Mucosa of rectum (tissue), 2 donors: ENCODE results near the gene CEP63.
"Not testable (repeated sequence)": the region's sequence is repeated elsewhere in the genome, so short reads cannot be mapped to it uniquely, and the experiment has no call there.

Experiments
- H3K27ac ChIP-seq, 2 donors: one replicate each; pipeline ENCODE4 v1.7.0; 2013; ENCODE audit warnings: inconsistent platforms in 2 of 2, low read depth in 2 of 2, low read length in 2 of 2
- H3K27me3 ChIP-seq, 2 donors: one replicate each; pipeline ENCODE4 v1.7.0; 2013; ENCODE audit warnings: low read length in 2 of 2; ENCODE audit not compliant: control insufficient read depth in 2 of 2, insufficient read depth in 2 of 2
- H3K36me3 ChIP-seq, 2 donors: one replicate each; pipeline ENCODE4 v1.7.0; 2013; ENCODE audit warnings: low read length in 2 of 2; ENCODE audit not compliant: control insufficient read depth in 2 of 2, insufficient read depth in 2 of 2
- H3K4me1 ChIP-seq, 2 donors: one replicate each; pipeline ENCODE4 v1.7.0; 2013; ENCODE audit warnings: low read length in 2 of 2, mild to moderate bottlenecking in 1 of 2; ENCODE audit not compliant: control insufficient read depth in 2 of 2, insufficient read depth in 2 of 2
- H3K4me3 ChIP-seq, 2 donors: one replicate each; pipeline ENCODE4 v1.7.0; 2013; ENCODE audit warnings: low read length in 2 of 2
- H3K9ac ChIP-seq, 2 donors: one replicate each; pipeline ENCODE4 v1.7.0; 2013; ENCODE audit warnings: low read length in 2 of 2, low read depth in 1 of 2, mild to moderate bottlenecking in 1 of 2
- H3K9me3 ChIP-seq, 2 donors: one replicate each; pipeline ENCODE4 v1.7.0; 2013; ENCODE audit warnings: low read length in 2 of 2; ENCODE audit not compliant: control insufficient read depth in 2 of 2
- donor health status: healthy.
- donor health status: Normal muscosa, but diverticular disease.

Gene CEP63

DNA sequence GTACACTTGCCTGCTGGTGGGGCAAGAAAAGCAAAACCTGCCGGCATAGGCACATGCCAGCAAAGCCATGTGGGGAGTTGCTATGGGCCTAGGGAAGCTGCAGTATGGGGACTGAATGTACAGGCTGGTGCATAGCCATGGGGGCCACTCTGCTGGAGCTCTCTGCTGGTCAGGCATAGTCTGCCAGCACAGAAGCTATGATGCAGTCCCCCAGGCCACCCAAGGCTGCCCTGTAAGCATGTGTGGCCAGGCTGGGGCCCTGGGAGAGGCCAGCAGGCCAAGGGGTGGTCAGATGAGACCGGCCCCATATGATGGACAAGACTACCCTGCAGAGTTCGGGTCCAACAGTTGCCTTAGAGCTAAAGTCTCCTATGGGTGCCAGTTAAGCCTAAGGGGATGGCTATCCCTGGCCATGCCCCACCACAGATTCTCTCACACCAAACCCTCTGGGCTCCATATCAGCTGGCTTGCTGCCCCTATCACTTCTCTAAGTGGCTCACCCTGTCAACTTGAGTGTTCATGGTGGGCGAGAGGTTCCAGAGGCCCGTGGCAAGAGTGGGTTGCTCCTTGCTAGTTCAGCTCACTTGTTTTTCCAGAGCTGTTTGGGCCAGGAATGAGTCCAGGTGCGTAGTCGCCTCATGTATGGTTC lies 41.8 kb downstream of the CEP63 start:
- no peak overlapping the region for H3K4me3 ChIP-seq
- H3K27ac ChIP-seq, result no peak overlapping the region
- no peaks in the 10 kb centered on the region for H3K4me1 ChIP-seq
- no peak overlapping the region for H3K9ac ChIP-seq
- no peaks in the 10 kb centered on the region for H3K36me3 ChIP-seq
- H3K9me3 ChIP-seq, result peaks cover 12 to 14% of the 10 kb centered on the region in 2 donors
- H3K27me3 ChIP-seq, result no peaks in the 10 kb centered on the region

DNA sequence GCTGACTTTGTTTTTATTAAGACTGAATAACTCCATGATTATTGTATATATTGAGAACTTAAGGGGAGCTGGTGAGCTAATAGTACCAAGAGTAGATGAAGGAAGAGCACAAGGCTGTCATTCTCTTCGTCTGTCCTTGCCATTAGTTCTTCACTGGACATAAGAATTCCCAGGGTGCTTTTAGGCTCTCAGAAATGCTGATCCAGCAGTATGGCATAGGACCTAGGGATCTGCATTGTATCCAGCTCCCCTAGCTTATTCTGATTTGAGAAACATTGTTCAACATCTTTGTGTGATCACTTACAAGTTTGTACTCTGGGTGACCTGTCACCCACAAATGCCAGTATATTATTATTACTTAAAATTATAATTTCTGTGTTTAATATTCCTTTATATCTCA lies 47.6 kb downstream of the CEP63 start:
- Histone ChIP-seq H3K9me3 (no peaks in the 10 kb centered on the region), H3K4me3 (no peak overlapping the region), H3K27me3 (no peaks in the 10 kb centered on the region), H3K27ac (no peak overlapping the region), H3K36me3 (peaks cover 17 to 27% of the 10 kb centered on the region in 2 donors), H3K4me1 (no peaks in the 10 kb centered on the region), H3K9ac (no peak overlapping the region)

DNA sequence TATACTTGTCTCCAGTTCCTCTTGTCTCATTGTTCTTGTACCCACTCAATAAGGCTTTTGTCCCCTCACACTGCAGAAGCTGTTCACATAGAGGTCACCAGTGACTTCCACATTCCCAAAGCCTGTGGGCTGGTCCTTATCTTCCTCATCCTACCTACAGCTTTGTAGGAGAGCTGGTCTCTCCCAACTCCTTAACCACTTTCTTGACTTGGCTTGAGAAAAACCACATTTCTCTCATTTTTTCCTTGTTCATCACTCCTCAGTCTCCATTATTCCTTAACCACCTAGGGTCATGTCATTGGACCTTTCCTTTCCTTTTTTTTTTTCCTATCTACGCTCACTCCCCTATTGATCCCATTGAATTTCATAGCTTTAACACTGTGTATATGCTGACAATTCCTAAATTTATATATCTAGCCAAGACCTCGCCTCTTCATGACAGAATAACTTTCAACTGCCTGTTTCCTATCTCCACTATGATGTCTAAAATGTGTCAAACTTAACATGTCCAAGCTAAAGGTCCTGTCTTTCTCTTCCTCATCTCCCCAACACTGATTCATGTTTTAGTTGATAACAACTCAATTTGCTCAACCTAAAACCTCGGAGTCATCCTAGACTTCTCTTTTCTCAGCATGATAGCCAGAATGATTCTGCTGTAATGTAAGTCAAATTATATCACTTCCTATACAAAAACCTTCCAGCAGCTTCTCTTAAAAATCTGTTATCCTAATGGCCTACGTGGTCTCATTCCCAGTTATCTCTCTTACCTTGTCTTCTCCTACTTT lies 49.5 kb downstream of the CEP63 start:
- Histone ChIP-seq H3K4me1 (no peaks in the 10 kb centered on the region), H3K4me3 (no peak overlapping the region), H3K27ac (no peak overlapping the region), H3K9me3 (no peaks in the 10 kb centered on the region), H3K36me3 (peaks cover 17 to 27% of the 10 kb centered on the region in 2 donors), H3K9ac (no peak overlapping the region), H3K27me3 (no peaks in the 10 kb centered on the region)

DNA sequence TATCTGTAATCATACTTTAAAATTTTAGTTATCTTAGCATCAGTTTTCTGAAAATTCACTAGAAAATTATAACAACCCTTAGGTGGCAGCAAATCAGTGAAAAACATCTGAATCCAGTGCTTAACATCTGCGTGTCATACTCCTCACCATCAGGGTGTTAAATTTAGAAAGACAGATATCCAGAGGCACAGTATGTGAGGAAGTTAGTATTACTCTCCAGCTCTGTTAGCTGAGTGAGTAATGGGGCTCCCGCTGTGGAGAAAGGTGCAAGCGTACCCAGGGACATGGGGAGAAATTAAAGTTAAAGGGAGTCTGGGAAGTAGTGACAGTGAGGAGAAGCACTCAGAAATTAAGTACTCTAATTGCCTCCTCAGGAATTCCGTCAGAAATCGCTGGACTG lies 50.9 kb downstream of the CEP63 start:
- H3K36me3 ChIP-seq, result peaks cover 17 to 27% of the 10 kb centered on the region in 2 donors
- no peaks in the 10 kb centered on the region for H3K27me3 ChIP-seq
- H3K4me3 ChIP-seq, result no peak overlapping the region
- H3K4me1 ChIP-seq, result no peaks in the 10 kb centered on the region
- H3K9ac ChIP-seq, result no peak overlapping the region
- no peak overlapping the region for H3K27ac ChIP-seq
- no peaks in the 10 kb centered on the region for H3K9me3 ChIP-seq

GRCh38 chr3:134542287-134542958 lies 56.6 kb downstream of the CEP63 start:
- H3K4me1 ChIP-seq, result no peaks in the 10 kb centered on the region
- H3K27ac ChIP-seq, result no peak overlapping the region
- no peak overlapping the region for H3K4me3 ChIP-seq
- H3K9me3 ChIP-seq, result no peaks in the 10 kb centered on the region
- peaks cover 15 to 22% of the 10 kb centered on the region in 2 donors for H3K36me3 ChIP-seq
- H3K9ac ChIP-seq, result no peak overlapping the region
- no peaks in the 10 kb centered on the region for H3K27me3 ChIP-seq

DNA sequence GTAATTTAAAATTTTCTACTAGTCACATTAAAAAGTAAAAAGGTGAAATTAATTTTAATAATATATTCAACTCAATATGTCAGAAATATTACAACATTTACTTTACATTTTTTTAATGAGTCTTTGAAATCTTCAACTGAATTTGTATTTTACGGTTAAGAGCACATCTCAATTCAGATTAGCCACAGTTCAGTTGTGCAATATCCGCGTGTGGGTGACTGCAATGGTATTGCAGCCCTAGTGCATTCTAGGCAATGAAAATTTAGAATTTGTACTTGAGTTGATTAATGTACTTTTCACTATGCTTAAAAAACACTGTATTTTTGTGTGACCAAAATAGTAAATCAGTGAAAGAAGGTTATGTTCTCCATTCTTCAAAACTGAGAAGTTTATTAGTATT lies 57.3 kb downstream of the CEP63 start:
- peaks cover 15 to 23% of the 10 kb centered on the region in 2 donors for H3K36me3 ChIP-seq
- H3K9ac ChIP-seq, result no peak overlapping the region
- no peaks in the 10 kb centered on the region for H3K27me3 ChIP-seq
- H3K9me3 ChIP-seq, result no peaks in the 10 kb centered on the region
- no peaks in the 10 kb centered on the region for H3K4me1 ChIP-seq
- H3K4me3 ChIP-seq, result no peak overlapping the region
- no peak overlapping the region for H3K27ac ChIP-seq

- no peak overlapping the region for H3K9ac ChIP-seq
- peaks cover 26% of the 10 kb centered on the region in 2 donors for H3K36me3 ChIP-seq
- H3K27ac ChIP-seq, result no peak overlapping the region
- H3K27me3 ChIP-seq, result no peaks in the 10 kb centered on the region
- no peaks in the 10 kb centered on the region for H3K9me3 ChIP-seq
- H3K4me3 ChIP-seq, result no peak overlapping the region
- no peaks in the 10 kb centered on the region for H3K4me1 ChIP-seq
Measured at GRCh38 chr3:134544316-134544715, 58.5 kb downstream of the CEP63 start.

DNA sequence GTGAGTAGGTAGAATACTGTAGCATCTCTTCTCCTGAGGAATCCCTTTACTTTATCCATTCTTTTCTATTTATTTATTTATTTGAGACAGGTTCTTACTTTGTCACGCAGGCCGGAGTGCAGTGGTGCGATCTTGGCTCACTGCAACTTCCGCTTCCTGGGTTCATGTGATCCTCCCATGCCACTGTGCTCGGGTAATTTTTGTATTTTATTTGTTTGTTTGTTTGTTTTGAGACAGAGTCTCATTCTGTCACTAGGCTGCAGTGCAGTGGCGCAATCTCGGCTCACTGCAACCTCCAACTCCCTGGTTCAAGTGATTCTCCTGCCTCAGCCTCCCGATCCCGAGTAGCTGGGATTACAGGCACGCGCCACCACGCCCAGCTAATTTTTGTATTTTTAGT lies 58.9 kb downstream of the CEP63 start:
- H3K4me3 ChIP-seq, H3K9ac ChIP-seq, H3K27ac ChIP-seq, H3K4me1 ChIP-seq, H3K9me3 ChIP-seq, H3K27me3 ChIP-seq: not testable (repeated sequence)
- H3K36me3 ChIP-seq, result peaks cover 30 to 31% of the 10 kb centered on the region in 2 donors

DNA sequence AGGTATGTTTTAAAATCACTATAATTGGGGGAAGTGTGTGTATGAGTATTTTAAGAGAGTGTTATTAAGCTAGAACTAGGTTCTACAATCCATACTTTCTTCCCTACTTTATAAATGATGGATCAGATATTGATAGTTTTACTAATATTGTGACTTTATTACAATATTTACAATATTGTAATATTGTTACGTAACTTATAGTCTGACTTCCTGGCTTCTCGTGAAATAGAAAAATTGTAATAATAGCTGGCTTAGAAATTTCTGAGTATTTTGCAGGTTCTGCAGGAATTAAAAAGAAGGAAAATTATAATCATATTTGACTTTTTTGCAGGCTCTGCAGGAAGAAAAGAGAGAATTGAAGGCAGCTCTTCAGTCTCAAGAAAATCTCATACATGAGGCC lies 60.0 kb downstream of the CEP63 start:
- H3K4me1 ChIP-seq, result no peaks in the 10 kb centered on the region
- H3K36me3 ChIP-seq, result peaks cover 40 to 41% of the 10 kb centered on the region in 2 donors
- H3K27me3 ChIP-seq, result no peaks in the 10 kb centered on the region
- H3K9me3 ChIP-seq, result no peaks in the 10 kb centered on the region
- no peak overlapping the region for H3K4me3 ChIP-seq
- no peak overlapping the region for H3K27ac ChIP-seq
- no peak overlapping the region for H3K9ac ChIP-seq

GRCh38 chr3:134552784-134553183 lies 66.9 kb downstream of the CEP63 start:
- Histone ChIP-seq H3K4me3 (no peak overlapping the region), H3K9ac (no peak overlapping the region), H3K27ac (no peak overlapping the region), H3K27me3 (no peaks in the 10 kb centered on the region), H3K4me1 (no peaks in the 10 kb centered on the region), H3K9me3 (no peaks in the 10 kb centered on the region), H3K36me3 (peaks cover 37 to 41% of the 10 kb centered on the region in 2 donors)
